OCI-LY3 (cell line): ENCODE results near the gene ZAP70.

Source experiments
- EZH2phosphoT487 ChIP-seq: fragments of 200-600 bp; shearing (Covaris generic); IDR thresholded peaks from 2 replicates; pipeline ENCODE4 v1.6.1; 2018; ENCODE audit warnings: antibody characterized with exemption, mixed run types, low read depth
- TF ChIP-seq, protein P1 (sequence below): fragments of 200-600, 300-600 bp; sonication (generic); IDR thresholded peaks from 2 replicates; pipeline ENCODE4 v1.5.1; 2014; ENCODE audit warnings: antibody characterized with exemption, low read length, low read depth

- TF ChIP-seq, protein P1, sequence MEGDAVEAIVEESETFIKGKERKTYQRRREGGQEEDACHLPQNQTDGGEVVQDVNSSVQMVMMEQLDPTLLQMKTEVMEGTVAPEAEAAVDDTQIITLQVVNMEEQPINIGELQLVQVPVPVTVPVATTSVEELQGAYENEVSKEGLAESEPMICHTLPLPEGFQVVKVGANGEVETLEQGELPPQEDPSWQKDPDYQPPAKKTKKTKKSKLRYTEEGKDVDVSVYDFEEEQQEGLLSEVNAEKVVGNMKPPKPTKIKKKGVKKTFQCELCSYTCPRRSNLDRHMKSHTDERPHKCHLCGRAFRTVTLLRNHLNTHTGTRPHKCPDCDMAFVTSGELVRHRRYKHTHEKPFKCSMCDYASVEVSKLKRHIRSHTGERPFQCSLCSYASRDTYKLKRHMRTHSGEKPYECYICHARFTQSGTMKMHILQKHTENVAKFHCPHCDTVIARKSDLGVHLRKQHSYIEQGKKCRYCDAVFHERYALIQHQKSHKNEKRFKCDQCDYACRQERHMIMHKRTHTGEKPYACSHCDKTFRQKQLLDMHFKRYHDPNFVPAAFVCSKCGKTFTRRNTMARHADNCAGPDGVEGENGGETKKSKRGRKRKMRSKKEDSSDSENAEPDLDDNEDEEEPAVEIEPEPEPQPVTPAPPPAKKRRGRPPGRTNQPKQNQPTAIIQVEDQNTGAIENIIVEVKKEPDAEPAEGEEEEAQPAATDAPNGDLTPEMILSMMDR = no peak
- TF ChIP-seq EZH2phosphoT487 = no peak
Measured at GRCh38 chr2:97739020-97739892, 25.9 kb downstream of the ZAP70 start.
